Measurements from ENCODE around the gene ABCD4.

ABCD4 gene

DNA sequence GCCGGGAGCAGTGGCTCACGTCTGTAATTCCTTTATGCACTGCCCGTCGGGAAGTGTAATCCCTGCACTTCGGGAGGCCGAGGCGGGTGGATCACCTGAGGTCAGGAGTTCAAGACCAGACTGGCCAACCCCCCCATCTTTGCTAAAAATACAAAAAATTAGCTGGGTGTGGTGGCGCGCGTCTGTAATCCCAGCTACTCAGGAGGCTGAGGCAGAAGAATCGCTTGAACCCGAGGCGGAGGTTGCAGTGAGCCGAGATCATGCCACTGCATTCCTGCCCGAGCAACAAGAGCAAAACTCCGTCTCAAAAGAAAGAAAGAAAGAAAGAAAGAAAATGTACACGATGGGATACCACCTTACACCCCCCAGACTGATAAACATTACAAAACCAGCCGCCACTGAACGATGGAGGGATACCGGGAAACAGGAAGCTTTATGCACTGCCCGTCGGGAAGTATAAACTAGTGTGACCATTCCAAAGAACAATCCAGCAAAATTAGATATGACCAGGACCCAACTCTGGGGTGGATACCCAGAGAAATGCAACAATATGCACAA is 1.1 kb downstream of the ABCD4 start:
- H3K36me3 ChIP-seq (ENCODE audit: control insufficient read depth, insufficient read depth, low read length) = peaks cover 34% of the 10 kb centered on the region
- H3K9ac ChIP-seq (ENCODE audit: low read depth, low read length) = peak overlapping the region; percentile 82
- H3K4me3 ChIP-seq (ENCODE audit: low read depth, low read length) = peak overlapping the region; percentile 98
- no peaks in the 10 kb centered on the region for H3K27me3 ChIP-seq (ENCODE audit: control insufficient read depth, insufficient read depth, low read length)
- H3K9me3 ChIP-seq (ENCODE audit: control insufficient read depth, insufficient read depth, low read length) = no peaks in the 10 kb centered on the region
- H3K4me1 ChIP-seq (ENCODE audit: control insufficient read depth, insufficient read depth, low read length) = no peaks in the 10 kb centered on the region
- peak overlapping the region; percentile 94 for H3K27ac ChIP-seq (ENCODE audit: low read depth, low read length)

DNA sequence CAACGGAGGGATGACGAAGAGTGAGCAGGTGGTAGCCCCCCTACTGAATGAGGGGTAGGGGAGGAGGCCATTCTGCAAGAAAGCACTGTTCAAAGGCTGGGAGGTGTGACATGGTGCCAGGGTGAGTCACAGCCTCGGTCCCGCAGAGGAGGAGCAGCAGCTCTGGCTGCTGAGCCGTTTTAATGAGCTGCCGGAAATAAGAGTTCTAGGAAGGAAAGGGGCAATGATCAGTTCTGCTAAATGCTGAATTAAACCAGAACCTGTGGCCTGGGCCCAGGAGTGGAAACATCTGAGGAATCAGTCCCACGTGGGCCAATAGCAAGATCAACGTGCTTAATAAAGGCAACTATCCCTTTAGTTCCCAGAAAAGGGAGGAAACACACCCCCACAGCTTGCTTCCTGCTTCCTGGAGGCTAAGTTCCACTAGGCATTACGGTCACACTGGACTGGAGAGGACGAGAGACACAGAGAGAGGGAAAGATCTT is 3.6 kb downstream of the ABCD4 start:
- no peak overlapping the region for H3K9ac ChIP-seq (ENCODE audit: low read depth, low read length)
- peak overlapping the region; percentile 72 for H3K27ac ChIP-seq (ENCODE audit: low read depth, low read length)
- H3K9me3 ChIP-seq (ENCODE audit: control insufficient read depth, insufficient read depth, low read length) = no peaks in the 10 kb centered on the region
- no peak overlapping the region for H3K4me3 ChIP-seq (ENCODE audit: low read depth, low read length)
- no peaks in the 10 kb centered on the region for H3K4me1 ChIP-seq (ENCODE audit: control insufficient read depth, insufficient read depth, low read length)
- peaks cover 56% of the 10 kb centered on the region for H3K36me3 ChIP-seq (ENCODE audit: control insufficient read depth, insufficient read depth, low read length)
- no peaks in the 10 kb centered on the region for H3K27me3 ChIP-seq (ENCODE audit: control insufficient read depth, insufficient read depth, low read length)

- H3K4me3 ChIP-seq (ENCODE audit: low read depth, low read length) = no peak overlapping the region
- H3K27me3 ChIP-seq (ENCODE audit: control insufficient read depth, insufficient read depth, low read length) = no peaks in the 10 kb centered on the region
- H3K9ac ChIP-seq (ENCODE audit: low read depth, low read length) = no peak overlapping the region
- H3K4me1 ChIP-seq (ENCODE audit: control insufficient read depth, insufficient read depth, low read length) = no peaks in the 10 kb centered on the region
- H3K9me3 ChIP-seq (ENCODE audit: control insufficient read depth, insufficient read depth, low read length) = no peaks in the 10 kb centered on the region
- no peak overlapping the region for H3K27ac ChIP-seq (ENCODE audit: low read depth, low read length)
- H3K36me3 ChIP-seq (ENCODE audit: control insufficient read depth, insufficient read depth, low read length) = peaks cover 64% of the 10 kb centered on the region
Measured at GRCh38 chr14:74297986-74298385, 4.7 kb downstream of the ABCD4 start.

DNA sequence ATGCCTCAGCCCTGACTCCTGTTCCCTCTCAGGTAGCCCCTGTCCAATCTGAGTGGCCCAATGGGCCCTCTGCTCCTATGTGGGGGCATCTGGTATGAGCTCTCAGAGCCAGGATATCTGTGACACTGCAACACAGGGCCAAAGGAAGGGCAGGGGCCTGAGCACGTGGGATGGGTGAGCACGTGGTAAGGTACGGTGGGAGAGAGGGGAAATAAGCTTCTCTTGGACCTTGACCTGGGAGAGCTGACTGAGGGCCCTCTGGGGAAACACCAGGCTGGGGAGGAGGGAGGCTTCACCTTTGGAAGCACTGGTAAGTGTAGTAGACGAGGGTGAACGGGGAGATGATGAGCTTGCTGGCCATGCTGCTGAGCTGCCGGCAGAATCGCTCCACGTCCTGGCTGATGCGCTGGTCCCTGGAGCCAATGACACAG is 6.7 kb downstream of the ABCD4 start:
- H3K27ac ChIP-seq (ENCODE audit: low read depth, low read length) = no peak overlapping the region
- no peaks in the 10 kb centered on the region for H3K4me1 ChIP-seq (ENCODE audit: control insufficient read depth, insufficient read depth, low read length)
- no peaks in the 10 kb centered on the region for H3K27me3 ChIP-seq (ENCODE audit: control insufficient read depth, insufficient read depth, low read length)
- H3K9ac ChIP-seq (ENCODE audit: low read depth, low read length) = no peak overlapping the region
- H3K4me3 ChIP-seq (ENCODE audit: low read depth, low read length) = no peak overlapping the region
- H3K9me3 ChIP-seq (ENCODE audit: control insufficient read depth, insufficient read depth, low read length) = no peaks in the 10 kb centered on the region
- peaks cover 83% of the 10 kb centered on the region for H3K36me3 ChIP-seq (ENCODE audit: control insufficient read depth, insufficient read depth, low read length)

- H3K27ac ChIP-seq (ENCODE audit: low read depth, low read length) = no peak overlapping the region
- H3K4me3 ChIP-seq (ENCODE audit: low read depth, low read length) = no peak overlapping the region
- H3K27me3 ChIP-seq (ENCODE audit: control insufficient read depth, insufficient read depth, low read length) = no peaks in the 10 kb centered on the region
- no peaks in the 10 kb centered on the region for H3K4me1 ChIP-seq (ENCODE audit: control insufficient read depth, insufficient read depth, low read length)
- H3K36me3 ChIP-seq (ENCODE audit: control insufficient read depth, insufficient read depth, low read length) = peaks cover 88% of the 10 kb centered on the region
- H3K9ac ChIP-seq (ENCODE audit: low read depth, low read length) = no peak overlapping the region
- no peaks in the 10 kb centered on the region for H3K9me3 ChIP-seq (ENCODE audit: control insufficient read depth, insufficient read depth, low read length)
Measured at GRCh38 chr14:74293606-74294005, 9.1 kb downstream of the ABCD4 start.

DNA sequence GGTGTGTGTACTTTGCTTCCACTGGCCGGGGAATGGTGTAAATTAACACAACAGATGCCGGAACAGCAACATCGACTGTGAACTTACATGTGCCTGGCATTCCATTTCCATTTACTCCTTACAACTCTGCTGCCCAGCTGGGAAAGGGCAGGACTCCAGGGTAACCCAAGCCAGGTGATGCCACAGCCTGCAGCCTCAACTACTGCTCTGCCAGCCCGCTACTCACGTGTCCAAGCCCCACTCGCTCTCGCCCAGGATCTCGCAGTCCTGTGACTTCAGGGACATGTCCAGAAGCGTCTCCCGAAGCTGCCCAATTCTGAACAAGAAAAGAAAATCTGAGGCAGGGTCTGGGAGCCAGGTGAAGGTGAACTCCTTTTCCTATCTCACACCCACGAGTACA is 10.7 kb downstream of the ABCD4 start:
- no peaks in the 10 kb centered on the region for H3K27me3 ChIP-seq (ENCODE audit: control insufficient read depth, insufficient read depth, low read length)
- no peak overlapping the region for H3K27ac ChIP-seq (ENCODE audit: low read depth, low read length)
- no peaks in the 10 kb centered on the region for H3K4me1 ChIP-seq (ENCODE audit: control insufficient read depth, insufficient read depth, low read length)
- H3K9ac ChIP-seq (ENCODE audit: low read depth, low read length) = no peak overlapping the region
- H3K4me3 ChIP-seq (ENCODE audit: low read depth, low read length) = no peak overlapping the region
- no peaks in the 10 kb centered on the region for H3K9me3 ChIP-seq (ENCODE audit: control insufficient read depth, insufficient read depth, low read length)
- peaks cover 91% of the 10 kb centered on the region for H3K36me3 ChIP-seq (ENCODE audit: control insufficient read depth, insufficient read depth, low read length)

DNA sequence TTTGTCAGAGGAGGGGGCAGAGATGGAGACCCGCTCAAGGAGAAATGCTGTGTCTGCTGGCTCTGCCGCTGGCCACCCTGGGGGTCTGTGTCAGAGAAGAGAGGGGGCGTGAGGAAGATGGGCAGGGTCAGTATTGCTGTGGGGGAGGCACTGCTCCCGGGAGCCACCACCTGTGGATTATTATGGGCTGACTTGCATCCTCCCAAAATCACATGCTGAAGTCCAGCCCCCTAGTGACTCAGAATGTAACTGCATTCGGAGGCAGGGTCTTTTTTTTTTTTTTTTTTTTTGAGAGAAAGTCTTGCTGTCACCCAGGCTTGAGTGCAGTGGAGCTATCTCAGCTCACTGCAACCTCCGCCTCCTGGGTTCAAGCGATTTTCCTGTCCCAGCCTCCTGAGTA is 12.3 kb downstream of the ABCD4 start:
- Histone ChIP-seq H3K4me1 (ENCODE audit: control insufficient read depth, insufficient read depth, low read length) (no peaks in the 10 kb centered on the region), H3K9ac (ENCODE audit: low read depth, low read length) (no peak overlapping the region), H3K27me3 (ENCODE audit: control insufficient read depth, insufficient read depth, low read length) (no peaks in the 10 kb centered on the region), H3K9me3 (ENCODE audit: control insufficient read depth, insufficient read depth, low read length) (no peaks in the 10 kb centered on the region), H3K4me3 (ENCODE audit: low read depth, low read length) (no peak overlapping the region), H3K27ac (ENCODE audit: low read depth, low read length) (no peak overlapping the region), H3K36me3 (ENCODE audit: control insufficient read depth, insufficient read depth, low read length) (peaks cover 91% of the 10 kb centered on the region)

GRCh38 chr14:74289801-74290200 is 12.9 kb downstream of the ABCD4 start:
- no peaks in the 10 kb centered on the region for H3K9me3 ChIP-seq (ENCODE audit: control insufficient read depth, insufficient read depth, low read length)
- H3K27me3 ChIP-seq (ENCODE audit: control insufficient read depth, insufficient read depth, low read length) = no peaks in the 10 kb centered on the region
- peaks cover 91% of the 10 kb centered on the region for H3K36me3 ChIP-seq (ENCODE audit: control insufficient read depth, insufficient read depth, low read length)
- H3K4me3 ChIP-seq (ENCODE audit: low read depth, low read length) = no peak overlapping the region
- H3K4me1 ChIP-seq (ENCODE audit: control insufficient read depth, insufficient read depth, low read length) = no peaks in the 10 kb centered on the region
- no peak overlapping the region for H3K9ac ChIP-seq (ENCODE audit: low read depth, low read length)
- H3K27ac ChIP-seq (ENCODE audit: low read depth, low read length) = no peak overlapping the region

DNA sequence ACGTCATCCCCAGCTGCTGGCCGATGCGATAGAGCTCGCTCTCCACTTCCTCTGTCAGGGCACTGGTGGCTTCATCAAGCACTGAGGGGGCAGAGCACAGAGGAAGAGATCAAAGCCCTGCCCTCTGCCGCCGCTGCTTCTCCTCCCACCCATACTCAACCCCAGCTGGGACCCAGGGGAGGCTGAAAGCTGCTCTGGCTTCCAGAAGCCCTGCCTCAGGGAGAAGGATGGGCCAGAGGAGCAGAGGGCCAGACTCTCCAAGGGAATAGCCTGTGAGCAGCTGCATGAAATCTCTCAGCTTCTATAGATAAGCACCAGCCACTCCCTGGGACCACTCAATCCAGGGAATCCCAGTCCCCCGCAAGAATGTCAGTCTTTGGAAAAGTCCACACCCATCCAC is 16.0 kb downstream of the ABCD4 start:
- Histone ChIP-seq H3K36me3 (ENCODE audit: control insufficient read depth, insufficient read depth, low read length) (peaks cover 83% of the 10 kb centered on the region), H3K27ac (ENCODE audit: low read depth, low read length) (no peak overlapping the region), H3K9me3 (ENCODE audit: control insufficient read depth, insufficient read depth, low read length) (no peaks in the 10 kb centered on the region), H3K4me3 (ENCODE audit: low read depth, low read length) (no peak overlapping the region), H3K9ac (ENCODE audit: low read depth, low read length) (no peak overlapping the region), H3K4me1 (ENCODE audit: control insufficient read depth, insufficient read depth, low read length) (no peaks in the 10 kb centered on the region), H3K27me3 (ENCODE audit: control insufficient read depth, insufficient read depth, low read length) (no peaks in the 10 kb centered on the region)

- Histone ChIP-seq H3K9me3 (ENCODE audit: control insufficient read depth, insufficient read depth, low read length) (no peaks in the 10 kb centered on the region), H3K36me3 (ENCODE audit: control insufficient read depth, insufficient read depth, low read length) (peaks cover 28% of the 10 kb centered on the region), H3K27me3 (ENCODE audit: control insufficient read depth, insufficient read depth, low read length) (no peaks in the 10 kb centered on the region), H3K27ac (ENCODE audit: low read depth, low read length) (no peak overlapping the region), H3K4me3 (ENCODE audit: low read depth, low read length) (no peak overlapping the region), H3K9ac (ENCODE audit: low read depth, low read length) (no peak overlapping the region), H3K4me1 (ENCODE audit: control insufficient read depth, insufficient read depth, low read length) (no peaks in the 10 kb centered on the region)
Measured at GRCh38 chr14:74281069-74281468, 21.7 kb downstream of the ABCD4 start.

- peaks cover 3% of the 10 kb centered on the region for H3K36me3 ChIP-seq (ENCODE audit: control insufficient read depth, insufficient read depth, low read length)
Measured at GRCh38 chr14:74278080-74278479, 24.7 kb downstream of the ABCD4 start.

More at GRCh38 chr14:74278080-74278479, 24.7 kb downstream of the ABCD4 start:
- no peak overlapping the region for H3K27ac ChIP-seq (ENCODE audit: low read depth, low read length)
- no peak overlapping the region for H3K4me3 ChIP-seq (ENCODE audit: low read depth, low read length)
- no peaks in the 10 kb centered on the region for H3K4me1 ChIP-seq (ENCODE audit: control insufficient read depth, insufficient read depth, low read length)
- H3K9ac ChIP-seq (ENCODE audit: low read depth, low read length) = no peak overlapping the region
- no peaks in the 10 kb centered on the region for H3K9me3 ChIP-seq (ENCODE audit: control insufficient read depth, insufficient read depth, low read length)
- no peaks in the 10 kb centered on the region for H3K27me3 ChIP-seq (ENCODE audit: control insufficient read depth, insufficient read depth, low read length)

Data from HUES48 (cell line).